Epithelial cell of esophagus (primary cell): ENCODE data around the gene PPFIBP1.

Experiments used
- DNase-seq: peaks from one replicate; pipeline ENCODE4 v3.0.0; 2010; ENCODE audit warnings: low read depth
- H3K4me3 ChIP-seq: 2 replicates; pipeline ENCODE4 v1.5.1; 2011; ENCODE audit warnings: mild to moderate bottlenecking, low read length, control low read depth
- TF ChIP-seq, protein P1 (sequence below): IDR thresholded peaks from 2 replicates; pipeline ENCODE4 v1.5.1; 2011; ENCODE audit warnings: low read depth, mild to moderate bottlenecking, low read length, control low read depth, inconsistent platforms; ENCODE audit not compliant: insufficient read depth; ENCODE audit errors: missing control alignments

Gene PPFIBP1

DNA sequence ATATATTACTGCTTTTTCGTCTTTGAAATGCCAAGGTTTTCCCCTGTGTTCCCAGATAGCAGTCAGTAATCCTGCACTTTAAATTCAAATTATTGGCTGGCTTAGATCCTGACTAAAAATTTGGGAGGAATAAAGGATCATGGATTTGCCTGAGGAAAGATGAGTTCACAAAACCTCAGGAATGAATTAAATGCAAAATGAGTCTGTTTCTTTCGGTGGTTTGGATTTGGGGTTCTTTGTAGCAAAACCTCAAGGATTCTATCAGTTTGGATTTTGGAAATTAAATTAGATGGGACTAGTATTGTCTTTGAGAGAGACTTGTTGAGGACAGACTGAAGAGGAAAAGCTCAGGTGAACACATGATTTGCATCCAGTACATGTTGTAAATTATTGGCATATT lies 36.1 kb downstream of the PPFIBP1 start:
- DNase-seq: no peak

DNA sequence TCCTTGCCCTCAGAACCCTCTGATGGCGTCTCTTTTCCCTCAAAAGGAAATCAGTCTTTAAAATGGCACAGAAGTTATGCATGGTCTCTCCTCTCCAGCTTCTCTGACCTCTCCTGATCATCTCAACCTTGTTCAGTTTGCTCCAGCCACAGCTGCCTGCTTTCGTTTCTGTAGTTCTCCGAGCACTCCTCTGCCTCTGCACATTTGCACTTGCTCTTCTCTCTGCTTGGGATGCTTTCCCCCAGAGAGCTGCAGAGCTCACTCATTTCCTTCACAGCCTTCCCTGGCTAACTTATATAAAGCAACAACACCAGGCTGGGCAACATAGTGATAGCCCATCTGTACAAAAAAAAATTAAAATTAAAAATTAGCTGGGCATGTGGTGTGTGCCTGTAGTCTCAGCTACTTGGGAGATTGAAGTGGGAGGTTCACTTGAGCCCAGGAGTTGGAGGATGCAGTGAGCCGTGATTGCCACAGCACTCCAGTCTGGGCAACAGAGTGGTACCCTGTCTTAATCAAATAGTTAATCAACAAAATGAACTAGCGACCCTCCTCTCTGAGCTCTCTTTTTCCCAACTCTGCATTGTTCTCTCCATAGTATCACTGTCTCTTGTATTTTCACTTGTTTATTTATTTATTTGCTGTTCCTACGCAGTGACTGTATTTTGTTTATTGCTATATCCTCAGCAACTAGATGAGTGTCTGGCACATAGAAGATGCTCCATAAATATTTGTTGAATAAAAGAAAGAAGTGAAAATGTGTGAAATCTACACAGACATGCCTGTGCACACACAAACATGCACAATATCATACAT lies 37.7 kb downstream of the PPFIBP1 start:
- DNase-seq: no peak
- no peak overlapping the region for H3K4me3 ChIP-seq
- TF ChIP-seq, protein P1, sequence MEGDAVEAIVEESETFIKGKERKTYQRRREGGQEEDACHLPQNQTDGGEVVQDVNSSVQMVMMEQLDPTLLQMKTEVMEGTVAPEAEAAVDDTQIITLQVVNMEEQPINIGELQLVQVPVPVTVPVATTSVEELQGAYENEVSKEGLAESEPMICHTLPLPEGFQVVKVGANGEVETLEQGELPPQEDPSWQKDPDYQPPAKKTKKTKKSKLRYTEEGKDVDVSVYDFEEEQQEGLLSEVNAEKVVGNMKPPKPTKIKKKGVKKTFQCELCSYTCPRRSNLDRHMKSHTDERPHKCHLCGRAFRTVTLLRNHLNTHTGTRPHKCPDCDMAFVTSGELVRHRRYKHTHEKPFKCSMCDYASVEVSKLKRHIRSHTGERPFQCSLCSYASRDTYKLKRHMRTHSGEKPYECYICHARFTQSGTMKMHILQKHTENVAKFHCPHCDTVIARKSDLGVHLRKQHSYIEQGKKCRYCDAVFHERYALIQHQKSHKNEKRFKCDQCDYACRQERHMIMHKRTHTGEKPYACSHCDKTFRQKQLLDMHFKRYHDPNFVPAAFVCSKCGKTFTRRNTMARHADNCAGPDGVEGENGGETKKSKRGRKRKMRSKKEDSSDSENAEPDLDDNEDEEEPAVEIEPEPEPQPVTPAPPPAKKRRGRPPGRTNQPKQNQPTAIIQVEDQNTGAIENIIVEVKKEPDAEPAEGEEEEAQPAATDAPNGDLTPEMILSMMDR: no peak

More for the DNA sequence above, 36.1 kb downstream of the PPFIBP1 start:
- no peak overlapping the region for H3K4me3 ChIP-seq
- TF ChIP-seq, protein P1: no peak

DNA sequence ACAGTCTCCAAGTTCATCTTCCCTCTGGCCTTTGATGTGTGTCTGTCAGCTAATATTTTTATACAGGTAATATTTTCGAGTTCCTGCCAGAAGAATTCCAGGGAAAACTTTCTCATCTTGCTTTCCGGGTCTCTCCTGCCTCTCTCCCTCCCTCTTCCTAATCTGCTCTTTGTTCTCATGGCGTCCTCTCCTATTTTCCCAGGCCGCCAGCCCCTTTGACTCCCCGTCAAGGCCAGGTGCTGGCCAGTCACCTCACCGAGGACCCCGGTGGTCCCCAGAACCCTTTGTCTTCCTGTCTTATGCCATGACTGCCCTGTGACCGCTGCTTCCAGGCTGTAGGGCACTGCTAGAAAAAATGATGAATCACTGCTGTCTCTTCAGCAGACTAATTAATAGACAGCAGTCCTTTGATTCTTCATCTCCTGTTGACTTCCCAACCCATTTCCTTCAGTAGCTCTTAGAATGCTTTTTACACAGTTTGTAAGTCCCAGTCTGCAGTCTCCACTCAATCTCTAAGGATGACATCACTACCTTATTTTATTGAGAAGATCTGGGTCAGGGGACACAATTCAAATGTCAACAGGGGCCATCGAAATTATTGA lies 40.7 kb downstream of the PPFIBP1 start:
- no peak overlapping the region for H3K4me3 ChIP-seq
- TF ChIP-seq, protein P1: no peak
- peak; percentile 55 for DNase-seq

DNA sequence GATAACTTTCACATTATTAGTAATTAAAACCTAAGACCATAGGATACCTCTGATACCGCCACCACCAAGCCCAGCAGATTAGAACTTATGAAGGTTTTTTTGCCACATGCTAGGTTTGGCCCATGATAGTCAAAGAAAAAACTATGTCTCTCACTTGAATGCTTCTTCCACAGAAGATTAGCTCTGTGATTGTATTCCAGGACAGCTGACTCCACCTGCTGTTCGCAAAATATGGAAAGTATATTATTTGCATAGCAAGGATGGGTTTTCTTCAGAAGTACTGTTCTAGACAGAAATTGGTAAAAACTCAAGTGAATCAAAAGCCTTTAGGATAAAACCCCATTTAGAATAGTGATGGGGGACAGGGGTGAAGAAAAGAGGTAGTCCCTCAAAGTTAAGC lies 42.2 kb downstream of the PPFIBP1 start:
- DNase-seq: no peak
- TF ChIP-seq, protein P1: no peak
- no peak overlapping the region for H3K4me3 ChIP-seq

DNA sequence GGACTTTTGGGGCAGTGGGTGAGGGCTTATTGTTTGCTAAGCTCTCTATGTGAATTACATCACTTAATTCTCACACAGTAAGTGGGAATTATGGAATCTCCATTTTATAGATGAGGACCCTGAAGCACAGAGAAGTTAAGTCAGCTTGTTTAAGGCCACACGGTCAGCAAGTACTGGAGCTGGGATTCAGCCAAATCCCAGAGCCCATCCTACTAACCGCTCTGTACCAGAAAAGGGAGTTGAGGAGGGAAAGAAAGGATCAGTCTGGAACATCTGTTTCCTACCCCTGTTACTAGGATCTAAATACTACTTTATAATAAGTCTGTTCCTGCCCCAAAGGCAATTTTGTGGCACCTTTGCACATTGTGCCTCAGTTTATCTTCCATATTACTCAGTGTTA lies 42.6 kb downstream of the PPFIBP1 start:
- DNase-seq: no peak
- TF ChIP-seq, protein P1: no peak
- no peak overlapping the region for H3K4me3 ChIP-seq

DNA sequence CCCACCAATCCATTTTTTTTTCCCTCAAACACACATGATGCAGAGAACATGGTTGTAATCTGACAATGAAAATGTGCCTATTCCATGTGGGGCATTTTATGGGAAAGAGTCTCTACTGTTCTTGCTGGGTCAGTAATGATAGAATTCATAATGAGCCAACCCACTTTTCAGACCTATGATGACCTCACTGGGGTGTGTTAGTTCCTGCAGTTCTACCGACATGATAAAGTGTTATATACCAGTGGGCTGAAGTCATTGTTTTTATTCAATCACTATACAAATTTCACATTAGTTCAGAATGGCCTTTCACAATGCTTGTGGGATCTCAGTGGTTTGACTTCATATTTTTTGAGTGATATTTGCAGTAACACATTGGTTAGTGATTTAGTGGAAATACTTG lies 47.5 kb downstream of the PPFIBP1 start:
- H3K4me3 ChIP-seq: no peak overlapping the region
- TF ChIP-seq, protein P1: no peak
- peak; percentile 88 for DNase-seq
